HG03565 (cell line): ENCODE results near the gene TLR9.

Experiments used
- ATAC-seq: cut with Tn5 transposase; IDR thresholded peaks from one replicate; pipeline ENCODE4 v1.9.1; 2021; ENCODE audit warnings: mild to moderate bottlenecking, moderate library complexity; ENCODE audit not compliant: unreplicated experiment

TLR9 gene

DNA sequence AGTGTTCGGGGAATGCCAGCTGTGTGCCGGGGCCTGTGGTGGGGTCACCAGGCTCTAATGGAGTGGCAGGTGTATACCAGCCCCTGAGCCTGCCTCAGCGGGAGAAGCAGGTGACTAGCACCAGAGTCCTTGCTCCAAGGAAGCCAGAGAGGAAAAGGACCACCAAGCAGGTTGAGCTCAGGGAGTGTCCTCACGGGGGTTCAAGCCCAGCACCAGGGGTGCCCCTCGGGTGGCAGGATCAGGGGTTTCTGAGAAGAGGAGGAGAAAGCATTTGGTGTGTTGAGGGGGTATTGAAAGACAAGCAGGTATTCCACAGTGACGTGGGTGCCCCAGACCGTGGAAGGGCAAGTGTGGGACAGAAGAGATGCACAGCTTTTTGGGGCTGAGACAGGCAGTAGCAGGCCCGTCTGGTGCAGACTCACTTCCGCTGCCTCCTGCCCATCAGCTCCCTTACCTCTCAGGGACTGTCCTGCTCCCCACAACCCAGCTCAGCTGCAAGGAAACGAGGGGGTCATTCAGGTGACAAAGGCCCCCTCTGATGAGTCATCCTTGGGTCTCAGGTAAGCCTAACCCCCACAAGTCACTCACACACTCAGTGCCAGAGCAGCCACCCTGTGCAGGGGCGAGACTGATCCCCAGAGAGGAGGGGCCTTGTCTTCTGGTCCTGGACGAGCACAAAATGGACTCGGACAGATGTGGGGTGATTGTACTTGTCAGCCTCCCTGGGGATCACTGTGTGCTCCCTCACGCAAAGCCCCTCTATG lies 49.8 kb downstream of the TLR9 start:
- ATAC-seq, result no peak

GRCh38 chr3:52174896-52175295 lies 50.5 kb downstream of the TLR9 start:
- no peak for ATAC-seq

DNA sequence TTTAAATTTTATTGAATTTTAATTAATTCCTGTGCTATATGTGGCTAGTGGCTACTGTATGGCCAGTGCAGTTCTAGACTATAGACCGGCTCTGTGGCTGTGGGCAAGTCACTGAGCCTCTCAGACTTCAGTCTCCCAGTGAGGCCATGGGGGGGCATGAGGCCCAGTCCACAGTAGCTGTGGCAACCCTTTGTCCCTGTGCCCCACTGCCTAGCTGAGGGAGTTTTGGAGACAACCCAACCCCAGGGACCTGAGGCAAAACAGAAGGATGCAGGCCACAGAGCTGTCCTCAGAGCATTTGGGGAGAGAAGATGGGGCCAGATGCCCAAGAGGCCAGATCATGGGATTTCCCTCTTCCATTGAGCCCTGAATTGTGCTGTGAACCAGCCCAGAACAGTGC lies 52.3 kb downstream of the TLR9 start:
- ATAC-seq, result no peak

GRCh38 chr3:52172262-52172757 lies 53.1 kb downstream of the TLR9 start:
- no peak for ATAC-seq

- no peak for ATAC-seq
Measured at GRCh38 chr3:52171514-52172261, 53.8 kb downstream of the TLR9 start.
